ENCODE measurements around the gene FOSL2.

Gene FOSL2

DNA sequence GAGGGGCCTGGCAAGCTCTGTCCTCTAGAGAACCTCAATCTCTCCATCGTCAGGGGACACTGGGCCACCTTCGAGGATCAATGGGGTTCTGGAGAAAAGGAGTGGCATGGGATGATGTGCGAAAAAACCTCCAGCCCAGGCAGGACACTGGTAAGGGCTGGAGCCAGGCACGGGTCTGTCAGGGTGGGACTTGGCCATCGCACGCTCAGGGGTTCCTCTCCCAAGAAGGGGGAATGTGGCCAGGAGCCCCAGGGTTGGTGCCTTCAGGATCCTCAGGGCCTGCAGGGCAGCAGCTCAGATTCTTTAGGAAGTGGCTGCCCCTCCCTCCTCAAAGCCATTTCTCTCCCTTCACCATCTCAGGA is 56.4 kb downstream of the FOSL2 start:
- no peak for DNase-seq (ENCODE audit: low read depth)
- in situ Hi-C loops (cut with HindIII; ENCODE audit: low sequenced_read_pairs): no loop called here
- no peak overlapping the region for H3K4me3 ChIP-seq (ENCODE audit: low read depth, low read length)
- TF ChIP-seq, protein P1, sequence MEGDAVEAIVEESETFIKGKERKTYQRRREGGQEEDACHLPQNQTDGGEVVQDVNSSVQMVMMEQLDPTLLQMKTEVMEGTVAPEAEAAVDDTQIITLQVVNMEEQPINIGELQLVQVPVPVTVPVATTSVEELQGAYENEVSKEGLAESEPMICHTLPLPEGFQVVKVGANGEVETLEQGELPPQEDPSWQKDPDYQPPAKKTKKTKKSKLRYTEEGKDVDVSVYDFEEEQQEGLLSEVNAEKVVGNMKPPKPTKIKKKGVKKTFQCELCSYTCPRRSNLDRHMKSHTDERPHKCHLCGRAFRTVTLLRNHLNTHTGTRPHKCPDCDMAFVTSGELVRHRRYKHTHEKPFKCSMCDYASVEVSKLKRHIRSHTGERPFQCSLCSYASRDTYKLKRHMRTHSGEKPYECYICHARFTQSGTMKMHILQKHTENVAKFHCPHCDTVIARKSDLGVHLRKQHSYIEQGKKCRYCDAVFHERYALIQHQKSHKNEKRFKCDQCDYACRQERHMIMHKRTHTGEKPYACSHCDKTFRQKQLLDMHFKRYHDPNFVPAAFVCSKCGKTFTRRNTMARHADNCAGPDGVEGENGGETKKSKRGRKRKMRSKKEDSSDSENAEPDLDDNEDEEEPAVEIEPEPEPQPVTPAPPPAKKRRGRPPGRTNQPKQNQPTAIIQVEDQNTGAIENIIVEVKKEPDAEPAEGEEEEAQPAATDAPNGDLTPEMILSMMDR (IDR thresholded peaks at IDR 0.05; ENCODE audit: low read depth, low read length, missing control alignments): no peak

DNA sequence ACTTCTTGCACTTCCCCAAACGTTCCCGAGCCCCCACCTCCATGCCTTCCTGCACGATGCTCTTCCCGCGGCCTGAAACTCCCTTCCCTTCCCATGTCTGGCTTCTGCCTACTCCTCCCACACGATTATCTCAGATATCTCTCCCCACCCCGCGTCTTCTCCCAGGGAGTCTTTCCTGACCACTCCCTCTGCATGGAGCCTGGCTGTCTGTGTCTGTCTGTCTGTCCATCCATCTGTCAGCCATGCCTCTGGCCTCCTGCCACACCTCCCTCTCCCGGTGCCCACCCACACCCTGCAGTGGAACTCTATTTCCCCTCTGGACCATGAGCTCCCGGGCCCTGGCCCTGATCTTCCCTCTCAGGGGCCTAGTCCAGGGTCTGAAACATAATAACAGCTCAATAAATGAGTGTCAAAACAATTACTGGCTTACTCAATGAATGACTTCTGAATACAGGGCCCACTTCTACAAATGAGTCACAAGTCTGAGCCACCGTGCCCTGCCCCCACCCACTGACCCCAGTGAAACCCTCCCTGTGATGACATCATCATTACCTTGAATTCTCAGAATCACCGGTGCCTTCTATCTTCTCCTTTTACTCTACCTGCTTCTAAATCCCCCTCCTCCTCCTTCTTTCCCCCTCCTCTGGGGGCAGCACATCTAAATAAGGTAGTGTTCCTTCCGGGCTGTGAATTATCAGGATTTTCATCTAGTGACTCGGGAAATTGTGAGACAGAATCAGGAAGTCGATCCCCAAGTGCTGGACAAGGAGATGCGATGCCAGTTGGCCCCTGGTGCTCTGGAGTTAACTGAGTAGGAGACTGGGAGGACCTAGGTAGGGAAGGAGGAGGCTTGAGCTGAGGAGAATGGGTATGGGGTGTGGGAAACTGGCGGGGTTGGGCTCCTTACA is 57.1 kb downstream of the FOSL2 start:
- no peak for DNase-seq (ENCODE audit: low read depth)

DNA sequence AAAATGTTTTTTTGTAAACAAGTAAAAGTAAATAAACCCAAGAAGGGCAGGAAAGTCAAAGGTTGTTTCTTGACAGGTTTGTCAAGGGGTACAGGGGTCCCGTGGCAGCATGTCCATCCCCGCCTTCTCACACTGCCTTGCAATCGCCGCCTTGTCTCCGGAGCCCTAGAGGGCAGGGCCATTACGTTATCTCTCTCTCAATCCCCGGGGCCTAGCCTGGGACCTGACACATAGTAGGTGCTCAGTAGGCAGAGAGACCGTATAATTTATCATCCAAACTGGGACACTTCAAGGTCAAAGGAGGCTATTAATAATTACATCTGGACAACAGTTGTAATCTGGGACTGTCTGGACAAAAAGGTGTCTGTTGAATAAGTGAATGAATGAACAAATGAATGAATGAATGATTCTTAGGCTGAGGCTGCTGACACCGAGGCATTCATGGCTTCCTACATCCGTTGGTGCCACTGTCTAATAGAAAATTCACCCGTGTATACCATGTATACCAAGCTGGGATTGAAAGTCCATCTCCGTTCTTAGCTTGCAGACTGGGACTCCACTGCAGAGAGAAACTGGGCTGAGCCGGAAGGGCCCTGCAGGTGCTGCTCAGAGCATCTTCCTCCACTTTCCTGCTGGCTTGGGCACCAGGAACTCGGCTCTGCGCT is 58.4 kb downstream of the FOSL2 start:
- TF ChIP-seq, protein P1 (IDR thresholded peaks at IDR 0.05; ENCODE audit: low read depth, low read length, missing control alignments): no peak
- in situ Hi-C loops (cut with HindIII; ENCODE audit: low sequenced_read_pairs): no loop called here
- no peak overlapping the region for H3K4me3 ChIP-seq (ENCODE audit: low read depth, low read length)
- DNase-seq (ENCODE audit: low read depth): no peak

More for the DNA sequence above, 57.1 kb downstream of the FOSL2 start:
- in situ Hi-C loops (cut with HindIII; ENCODE audit: low sequenced_read_pairs): no loop called here
- H3K4me3 ChIP-seq (ENCODE audit: low read depth, low read length): no peak overlapping the region
- TF ChIP-seq, protein P1 (IDR thresholded peaks at IDR 0.05; ENCODE audit: low read depth, low read length, missing control alignments): no peak

DNA sequence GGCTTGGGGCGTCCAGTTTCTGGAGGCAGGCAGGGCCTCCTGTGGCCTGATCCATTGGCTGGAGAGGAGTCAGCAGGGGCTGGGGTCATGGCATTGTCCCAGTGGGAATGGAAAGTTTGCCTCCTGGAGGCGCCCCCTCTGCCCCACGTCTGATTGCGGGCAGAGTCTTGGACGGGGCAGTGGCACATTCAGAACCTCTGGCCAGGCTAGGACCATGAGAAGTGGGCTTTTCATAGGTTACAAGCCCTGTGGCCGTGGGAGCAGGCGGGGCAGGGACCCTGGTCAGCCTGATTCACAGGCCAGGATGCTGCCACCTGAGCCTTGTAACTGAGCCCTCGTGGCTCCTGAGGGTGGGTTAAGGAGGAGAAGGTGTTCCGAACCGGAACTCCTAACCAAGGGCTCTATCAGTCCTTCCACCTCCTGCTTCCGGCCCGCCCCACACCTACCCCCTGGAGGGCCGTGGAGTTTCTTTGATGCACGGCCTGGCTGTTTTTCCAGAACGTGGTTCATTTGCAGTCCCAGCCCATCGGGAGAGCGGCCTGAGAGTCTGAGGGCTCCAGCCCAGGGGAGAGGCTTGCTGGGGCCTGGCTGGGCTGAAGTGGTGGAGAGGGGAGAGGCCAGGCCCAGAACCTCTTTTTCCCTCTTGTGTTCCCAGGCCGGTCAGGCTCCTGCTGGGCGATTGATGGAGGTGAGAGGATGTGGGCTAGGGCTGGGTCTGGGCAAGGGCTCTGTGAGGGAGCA is 59.3 kb downstream of the FOSL2 start:
- no peak for DNase-seq (ENCODE audit: low read depth)

DNA sequence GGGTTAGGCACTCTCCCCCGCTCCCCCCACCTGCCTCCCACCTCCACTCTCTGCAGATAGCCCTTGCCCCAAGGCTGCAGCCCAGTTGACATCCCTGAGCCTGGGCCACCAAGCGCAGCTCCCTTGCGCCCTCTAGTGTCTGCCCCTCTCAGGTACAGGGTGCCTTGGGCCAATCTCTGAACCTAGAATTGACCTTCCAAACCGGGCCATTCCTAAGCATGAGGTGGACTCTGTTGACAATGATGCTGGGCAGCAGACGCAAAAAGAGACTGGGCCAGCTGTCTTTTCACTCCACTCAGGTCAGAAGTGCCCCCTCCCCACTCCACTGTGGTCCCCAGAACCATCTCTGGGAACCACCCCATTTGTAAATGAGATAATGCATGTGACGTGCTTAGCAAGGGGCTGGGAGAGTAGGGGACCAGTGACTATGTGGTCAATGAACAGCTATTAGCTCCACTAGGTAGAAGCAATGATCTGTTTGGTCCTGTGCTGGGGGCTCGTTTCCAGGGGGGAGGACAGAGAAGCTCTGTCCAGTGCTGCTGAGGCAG is 60.0 kb downstream of the FOSL2 start:
- TF ChIP-seq, protein P1 (IDR thresholded peaks at IDR 0.05; ENCODE audit: low read depth, low read length, missing control alignments): peak; percentile 93
- in situ Hi-C loops (cut with HindIII; ENCODE audit: low sequenced_read_pairs): no loop called here
- no peak overlapping the region for H3K4me3 ChIP-seq (ENCODE audit: low read depth, low read length)
- DNase-seq (ENCODE audit: low read depth): no peak

More for the DNA sequence above, 59.3 kb downstream of the FOSL2 start:
- no peak overlapping the region for H3K4me3 ChIP-seq (ENCODE audit: low read depth, low read length)
- in situ Hi-C loops (cut with HindIII; ENCODE audit: low sequenced_read_pairs): no loop called here
- TF ChIP-seq, protein P1 (IDR thresholded peaks at IDR 0.05; ENCODE audit: low read depth, low read length, missing control alignments): no peak

DNA sequence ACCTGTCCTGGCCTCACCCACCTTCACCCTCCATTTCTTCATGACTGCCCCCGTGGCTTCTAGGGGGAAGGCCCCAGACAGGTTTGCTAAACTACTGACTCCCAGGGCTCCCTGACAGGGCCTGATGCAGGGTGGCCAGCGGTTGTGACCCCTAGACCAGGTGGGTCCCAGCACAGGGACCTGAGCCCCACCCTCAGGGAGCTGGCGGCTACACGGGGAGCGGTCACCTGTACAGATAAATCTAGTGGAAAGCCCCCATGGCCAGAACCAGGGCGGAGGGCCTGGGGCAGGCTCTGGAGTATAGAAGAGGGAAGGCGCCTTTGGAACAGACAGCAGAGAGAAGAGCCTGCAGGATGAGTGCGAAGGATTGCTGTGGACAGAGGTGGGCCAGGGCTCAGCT is 60.7 kb downstream of the FOSL2 start:
- TF ChIP-seq, protein P1 (IDR thresholded peaks at IDR 0.05; ENCODE audit: low read depth, low read length, missing control alignments): no peak
- DNase-seq (ENCODE audit: low read depth): no peak
- in situ Hi-C loops (cut with HindIII; ENCODE audit: low sequenced_read_pairs): no loop called here
- H3K4me3 ChIP-seq (ENCODE audit: low read depth, low read length): no peak overlapping the region
